Measurements from ENCODE around the gene MOV10. TPM values are rescaled to one million over a fixed set of nuclear protein-coding genes. Genes with fewer than 3 reads are reported as not detected.

The MOV10 gene
- polyA plus RNA-seq, 1 of the 3 experiments (the other 2 are of a cell fraction) = 87.4 TPM

DNA sequence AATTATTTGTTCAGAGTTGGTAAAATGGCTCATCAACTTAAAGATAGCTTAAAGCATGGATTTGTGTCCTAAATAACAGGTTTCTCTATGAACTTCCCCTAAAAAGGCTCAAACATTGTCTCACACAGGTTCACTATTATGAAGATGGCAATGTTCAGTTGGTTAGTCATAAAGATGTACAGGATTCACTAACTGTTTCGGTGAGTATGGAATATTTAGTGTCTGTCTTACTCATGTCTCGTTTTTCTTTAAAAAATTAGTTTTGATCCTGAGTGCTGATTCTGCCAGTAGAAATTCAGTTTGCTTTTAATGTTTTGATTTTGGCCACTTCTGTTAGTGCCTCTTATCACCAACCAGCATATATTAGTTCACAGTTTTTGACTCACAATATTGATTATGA, 7.5 kb upstream of the MOV10 start:
- TF ChIP-seq FOXJ3 (CRISPR knock-in tag; IDR thresholded peaks at IDR 0.05) (no peak), CHD2 (IDR thresholded peaks at IDR 0.05; ENCODE audit: low read length, partially characterized antibody) (no peak), RCOR1 (IDR thresholded peaks at IDR 0.05; ENCODE audit: low read length) (no peak)
- Histone ChIP-seq H3K27me3 (ENCODE audit: insufficient read depth) (no peaks in the 10 kb centered on the region), H3K4me1 (ENCODE audit: control insufficient read depth in 1 of 2, insufficient read depth in 2 of 2, low read depth in 1 of 2, low read length in 1 of 2) (no peaks in the 10 kb centered on the region), H3K27ac (ENCODE audit: low read depth in 2 of 2, low read length in 1 of 2) (no peak overlapping the region), H4K20me1 (ENCODE audit: insufficient read depth) (no peaks in the 10 kb centered on the region), H3K79me2 (ENCODE audit: insufficient read depth) (0 out of 2 replicates have a peak, but pooled peaks cover under 1% of the 10 kb centered on the region), H3K9me3 (no peaks in the 10 kb centered on the region), H3K36me3 (replicated peaks in 1 of 2; ENCODE audit: control insufficient read depth in 1 of 2, insufficient read depth in 2 of 2, low read length in 1 of 2) (peaks cover 55 to 85% of the 10 kb centered on the region in 2 experiments), H3F3A (replicated peaks; ENCODE audit: insufficient read depth) (peaks cover 5% of the 10 kb centered on the region), H2AFZ (ENCODE audit: low read depth) (no peak overlapping the region), H3K9me2 (no peaks in the 10 kb centered on the region), H3K9ac (no peak overlapping the region), H3K4me2 (no peak overlapping the region), H3K4me3 (ENCODE audit: low read depth in 2 of 2, low read length in 1 of 2) (no peak overlapping the region)
- CTCF ChIA-PET = no interaction called here
- POLR2A ChIA-PET = no interaction called here
- 95% methylated on average over 2 of the region's 2 CpGs for WGBS (ENCODE audit: low lambda C conversion rate)
- DNase-seq = no peak

DNA sequence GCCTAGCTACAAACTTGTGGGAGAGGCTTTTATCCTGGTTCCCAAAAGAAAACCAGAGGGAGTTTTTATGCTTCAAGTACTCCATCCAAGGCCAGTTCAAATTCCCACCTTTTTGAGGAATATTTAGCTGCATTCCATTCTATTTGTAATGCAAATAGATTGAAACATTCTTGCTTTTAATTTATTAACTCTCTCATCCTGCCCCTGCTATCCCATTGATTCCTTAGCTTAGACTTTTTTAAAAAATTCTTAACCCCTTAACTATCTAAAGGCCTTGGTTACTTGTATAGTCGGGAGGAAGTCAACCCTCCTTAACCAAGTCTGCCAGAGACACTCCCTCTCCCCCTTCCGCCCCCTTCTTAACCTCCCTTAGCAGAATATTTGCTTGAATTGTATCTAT, 2.5 kb upstream of the MOV10 start:
- no peak for DNase-seq
- Histone ChIP-seq H3K4me1 (ENCODE audit: control insufficient read depth in 1 of 2, insufficient read depth in 2 of 2, low read depth in 1 of 2, low read length in 1 of 2) (peaks cover 11 to 12% of the 10 kb centered on the region in 2 experiments; a peak in 3 of 4 replicates), H3K27me3 (ENCODE audit: insufficient read depth) (no peaks in the 10 kb centered on the region), H3K27ac (ENCODE audit: low read depth in 2 of 2, low read length in 1 of 2) (0 out of 4 replicates have a peak overlapping the region, but pooled peaks of 1 of the 2 experiments have one; percentile 2), H3K9me3 (no peaks in the 10 kb centered on the region), H4K20me1 (ENCODE audit: insufficient read depth) (no peaks in the 10 kb centered on the region), H3F3A (replicated peaks; ENCODE audit: insufficient read depth) (peaks cover 22% of the 10 kb centered on the region), H3K4me2 (no peak overlapping the region), H3K9ac (no peak overlapping the region), H3K79me2 (ENCODE audit: insufficient read depth) (peaks cover 18% of the 10 kb centered on the region), H3K4me3 (ENCODE audit: low read depth in 2 of 2, low read length in 1 of 2) (no peak overlapping the region), H2AFZ (ENCODE audit: low read depth) (no peak overlapping the region), H3K9me2 (no peaks in the 10 kb centered on the region), H3K36me3 (replicated peaks in 1 of 2; ENCODE audit: control insufficient read depth in 1 of 2, insufficient read depth in 2 of 2, low read length in 1 of 2) (peaks cover 43 to 46% of the 10 kb centered on the region in 2 experiments)
- 63% methylated on average over 2 of the region's 2 CpGs for WGBS (ENCODE audit: low lambda C conversion rate)
- ChIA-PET CTCF (interaction anchor here (0.8 to 4.8 kb wide), 8 partner anchors 10 to 281 kb away, joined by 3 to 42 read pairs (median 4); no protein-coding TSS in a partner anchor), POLR2A (interaction anchor here (1.0 kb wide), 1 partner anchor 53 kb away, joined by 3 read pairs; the partner anchor contains the start of gene ST7L)
- TF ChIP-seq MEF2A (IDR thresholded peaks at IDR 0.05; ENCODE audit: borderline replicate concordance, low read depth) (no peak), RAD21 (IDR thresholded peaks at IDR 0.05; ENCODE audit: low read length) (no peak), TAF1 (IDR thresholded peaks at IDR 0.05; ENCODE audit: borderline replicate concordance, low read depth, low read length) (no peak), GABPA (IDR thresholded peaks at IDR 0.05; ENCODE audit: low read depth) (no peak), SMC3 (IDR thresholded peaks at IDR 0.05; ENCODE audit: low read depth, low read length) (no peak), EZH2phosphoT487 (IDR thresholded peaks at IDR 0.05; ENCODE audit: borderline replicate concordance, low read depth) (no peak), YY1 (IDR thresholded peaks at IDR 0.05; ENCODE audit: low read depth) (no peak), RFX5 (IDR thresholded peaks at IDR 0.05; ENCODE audit: low read length) (no peak), GATA2 (CRISPR knock-in tag; IDR thresholded peaks at IDR 0.05) (no peak), SIN3A (IDR thresholded peaks at IDR 0.05; ENCODE audit: borderline replicate concordance, low read depth, low read length) (no peak), NRF1 (IDR thresholded peaks at IDR 0.05; ENCODE audit: low read depth, low read length) (no peak), FOXM1 (IDR thresholded peaks at IDR 0.05; ENCODE audit: low read depth) (no peak), FOSL2 (IDR thresholded peaks at IDR 0.05; ENCODE audit: borderline replicate concordance, low read depth) (no peak), EP300 (IDR thresholded peaks at IDR 0.05; ENCODE audit: borderline replicate concordance in 1 of 2, low read depth in 1 of 2, low read length in 1 of 2) (no peak), TCF12 (IDR thresholded peaks at IDR 0.05) (no peak)
- TF ChIP-seq, protein P1, sequence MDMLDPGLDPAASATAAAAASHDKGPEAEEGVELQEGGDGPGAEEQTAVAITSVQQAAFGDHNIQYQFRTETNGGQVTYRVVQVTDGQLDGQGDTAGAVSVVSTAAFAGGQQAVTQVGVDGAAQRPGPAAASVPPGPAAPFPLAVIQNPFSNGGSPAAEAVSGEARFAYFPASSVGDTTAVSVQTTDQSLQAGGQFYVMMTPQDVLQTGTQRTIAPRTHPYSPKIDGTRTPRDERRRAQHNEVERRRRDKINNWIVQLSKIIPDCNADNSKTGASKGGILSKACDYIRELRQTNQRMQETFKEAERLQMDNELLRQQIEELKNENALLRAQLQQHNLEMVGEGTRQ (IDR thresholded peaks at IDR 0.05; ENCODE audit: borderline replicate concordance, low read depth, low read length) = no peak
- TF ChIP-seq, protein P2, sequence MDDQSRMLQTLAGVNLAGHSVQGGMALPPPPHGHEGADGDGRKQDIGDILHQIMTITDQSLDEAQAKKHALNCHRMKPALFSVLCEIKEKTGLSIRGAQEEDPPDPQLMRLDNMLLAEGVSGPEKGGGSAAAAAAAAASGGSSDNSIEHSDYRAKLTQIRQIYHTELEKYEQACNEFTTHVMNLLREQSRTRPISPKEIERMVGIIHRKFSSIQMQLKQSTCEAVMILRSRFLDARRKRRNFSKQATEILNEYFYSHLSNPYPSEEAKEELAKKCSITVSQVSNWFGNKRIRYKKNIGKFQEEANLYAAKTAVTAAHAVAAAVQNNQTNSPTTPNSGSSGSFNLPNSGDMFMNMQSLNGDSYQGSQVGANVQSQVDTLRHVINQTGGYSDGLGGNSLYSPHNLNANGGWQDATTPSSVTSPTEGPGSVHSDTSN (IDR thresholded peaks at IDR 0.05) = no peak
- TF ChIP-seq, protein P3, sequence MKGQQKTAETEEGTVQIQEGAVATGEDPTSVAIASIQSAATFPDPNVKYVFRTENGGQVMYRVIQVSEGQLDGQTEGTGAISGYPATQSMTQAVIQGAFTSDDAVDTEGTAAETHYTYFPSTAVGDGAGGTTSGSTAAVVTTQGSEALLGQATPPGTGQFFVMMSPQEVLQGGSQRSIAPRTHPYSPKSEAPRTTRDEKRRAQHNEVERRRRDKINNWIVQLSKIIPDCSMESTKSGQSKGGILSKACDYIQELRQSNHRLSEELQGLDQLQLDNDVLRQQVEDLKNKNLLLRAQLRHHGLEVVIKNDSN (IDR thresholded peaks at IDR 0.05; ENCODE audit: borderline replicate concordance, low read depth) = no peak
- TF ChIP-seq, protein P4, sequence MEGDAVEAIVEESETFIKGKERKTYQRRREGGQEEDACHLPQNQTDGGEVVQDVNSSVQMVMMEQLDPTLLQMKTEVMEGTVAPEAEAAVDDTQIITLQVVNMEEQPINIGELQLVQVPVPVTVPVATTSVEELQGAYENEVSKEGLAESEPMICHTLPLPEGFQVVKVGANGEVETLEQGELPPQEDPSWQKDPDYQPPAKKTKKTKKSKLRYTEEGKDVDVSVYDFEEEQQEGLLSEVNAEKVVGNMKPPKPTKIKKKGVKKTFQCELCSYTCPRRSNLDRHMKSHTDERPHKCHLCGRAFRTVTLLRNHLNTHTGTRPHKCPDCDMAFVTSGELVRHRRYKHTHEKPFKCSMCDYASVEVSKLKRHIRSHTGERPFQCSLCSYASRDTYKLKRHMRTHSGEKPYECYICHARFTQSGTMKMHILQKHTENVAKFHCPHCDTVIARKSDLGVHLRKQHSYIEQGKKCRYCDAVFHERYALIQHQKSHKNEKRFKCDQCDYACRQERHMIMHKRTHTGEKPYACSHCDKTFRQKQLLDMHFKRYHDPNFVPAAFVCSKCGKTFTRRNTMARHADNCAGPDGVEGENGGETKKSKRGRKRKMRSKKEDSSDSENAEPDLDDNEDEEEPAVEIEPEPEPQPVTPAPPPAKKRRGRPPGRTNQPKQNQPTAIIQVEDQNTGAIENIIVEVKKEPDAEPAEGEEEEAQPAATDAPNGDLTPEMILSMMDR (IDR thresholded peaks at IDR 0.05) = no peak
